KMS-11 (cell line): ENCODE data around the gene GIGYF2.

ENCODE experiments used
- H2AFZ ChIP-seq: fragments of 200-600 bp; sonication (generic); 2 replicates; pipeline ENCODE4 v1.6.1; 2016; ENCODE audit warnings: antibody characterized with exemption, mixed run types, low read depth
- H3K27ac ChIP-seq: fragments of 200-600 bp; sonication (generic); 2 replicates; pipeline ENCODE4 v1.6.1; 2016; ENCODE audit warnings: mild to moderate bottlenecking, mixed run types
- H3K27me3 ChIP-seq: fragments of 200-600 bp; sonication (generic); 2 replicates; pipeline ENCODE4 v1.6.1; 2017; ENCODE audit warnings: mild to moderate bottlenecking, low read depth, mixed run types, moderate library complexity; ENCODE audit not compliant: insufficient read depth
- H3K36me3 ChIP-seq: fragments of 200-600 bp; sonication (generic); 2 replicates; pipeline ENCODE4 v1.6.1; 2017; ENCODE audit warnings: mild to moderate bottlenecking, mixed run types; ENCODE audit not compliant: insufficient read depth
- H3K4me1 ChIP-seq: fragments of 200-600 bp; sonication (generic); 2 replicates; pipeline ENCODE4 v1.6.1; 2016; ENCODE audit warnings: mild to moderate bottlenecking, low read depth, mixed run types; ENCODE audit not compliant: poor library complexity, severe bottlenecking
- H3K4me2 ChIP-seq: fragments of 200-600 bp; sonication (generic); 2 replicates; pipeline ENCODE4 v1.7.0; 2016; ENCODE audit warnings: mild to moderate bottlenecking, mixed run types
- H3K4me3 ChIP-seq: fragments of 200-600 bp; sonication (generic); IDR thresholded peaks from 2 replicates; pipeline ENCODE4 v1.6.1; 2017; ENCODE audit warnings: low read depth, low read length, mixed read lengths; ENCODE audit not compliant: insufficient read depth
- H3K79me2 ChIP-seq: fragments of 200-600 bp; sonication (generic); 2 replicates; pipeline ENCODE4 v1.6.1; 2016; ENCODE audit warnings: low read depth, mixed run types; ENCODE audit not compliant: insufficient read depth
- H3K9ac ChIP-seq: fragments of 200-600 bp; sonication (generic); 2 replicates; pipeline ENCODE4 v1.6.1; 2016; ENCODE audit warnings: mild to moderate bottlenecking, mixed run types
- H4K20me1 ChIP-seq: fragments of 200-600 bp; sonication (generic); 2 replicates; pipeline ENCODE4 v1.6.1; 2016; ENCODE audit warnings: mild to moderate bottlenecking, mixed run types; ENCODE audit not compliant: insufficient read depth
- CTCF ChIP-seq: fragments of 200-600 bp; sonication (generic); conservative IDR thresholded peaks from 2 replicates; pipeline ENCODE4 v1.6.1; 2017; ENCODE audit warnings: low read depth, mild to moderate bottlenecking, antibody characterized with exemption, low read length, moderate library complexity, mixed read lengths

GIGYF2 gene

GRCh38 chr2:232831496-232831895, 134.4 kb downstream of the GIGYF2 start:
- H3K27me3 ChIP-seq = no peaks in the 10 kb centered on the region
- no peak overlapping the region for H3K4me3 ChIP-seq
- H3K4me1 ChIP-seq = peaks cover 6% of the 10 kb centered on the region
- no peaks in the 10 kb centered on the region for H4K20me1 ChIP-seq
- TF ChIP-seq CTCF = no peak
- no peak overlapping the region for H2AFZ ChIP-seq
- H3K36me3 ChIP-seq = no peaks in the 10 kb centered on the region
- H3K79me2 ChIP-seq = no peaks in the 10 kb centered on the region
- no peak overlapping the region for H3K9ac ChIP-seq
- H3K4me2 ChIP-seq = no peak overlapping the region
- H3K27ac ChIP-seq = no peak overlapping the region

- no peak for TF ChIP-seq CTCF
- no peaks in the 10 kb centered on the region for H3K36me3 ChIP-seq
- H3K4me3 ChIP-seq = no peak overlapping the region
- no peak overlapping the region for H3K4me2 ChIP-seq
- peaks cover 21% of the 10 kb centered on the region for H3K4me1 ChIP-seq
- H3K79me2 ChIP-seq = no peaks in the 10 kb centered on the region
- no peaks in the 10 kb centered on the region for H3K27me3 ChIP-seq
- H3K9ac ChIP-seq = no peak overlapping the region
- H4K20me1 ChIP-seq = no peaks in the 10 kb centered on the region
- no peak overlapping the region for H2AFZ ChIP-seq
- H3K27ac ChIP-seq = no peak overlapping the region
These were observed 136.7 kb downstream of the GIGYF2 start for GRCh38 chr2:232833830-232834229.

- Histone ChIP-seq H3K4me2 (no peak overlapping the region), H3K79me2 (no peaks in the 10 kb centered on the region), H3K4me1 (peaks cover 25% of the 10 kb centered on the region), H3K27ac (no peak overlapping the region), H2AFZ (no peak overlapping the region), H3K27me3 (no peaks in the 10 kb centered on the region), H3K9ac (no peak overlapping the region), H3K36me3 (no peaks in the 10 kb centered on the region), H4K20me1 (no peaks in the 10 kb centered on the region), H3K4me3 (no peak overlapping the region)
- no peak for TF ChIP-seq CTCF
These were observed 138.6 kb downstream of the GIGYF2 start for GRCh38 chr2:232835687-232836208.

GRCh38 chr2:232836934-232837333, 139.8 kb downstream of the GIGYF2 start:
- Histone ChIP-seq H3K27ac (no peak overlapping the region), H3K4me2 (no peak overlapping the region), H4K20me1 (no peaks in the 10 kb centered on the region), H3K9ac (no peak overlapping the region), H3K79me2 (no peaks in the 10 kb centered on the region), H2AFZ (no peak overlapping the region), H3K4me3 (no peak overlapping the region), H3K27me3 (no peaks in the 10 kb centered on the region), H3K36me3 (no peaks in the 10 kb centered on the region), H3K4me1 (peaks cover 20% of the 10 kb centered on the region)
- no peak for TF ChIP-seq CTCF
